ENCODE results near the gene PDYN.

Gene PDYN

DNA sequence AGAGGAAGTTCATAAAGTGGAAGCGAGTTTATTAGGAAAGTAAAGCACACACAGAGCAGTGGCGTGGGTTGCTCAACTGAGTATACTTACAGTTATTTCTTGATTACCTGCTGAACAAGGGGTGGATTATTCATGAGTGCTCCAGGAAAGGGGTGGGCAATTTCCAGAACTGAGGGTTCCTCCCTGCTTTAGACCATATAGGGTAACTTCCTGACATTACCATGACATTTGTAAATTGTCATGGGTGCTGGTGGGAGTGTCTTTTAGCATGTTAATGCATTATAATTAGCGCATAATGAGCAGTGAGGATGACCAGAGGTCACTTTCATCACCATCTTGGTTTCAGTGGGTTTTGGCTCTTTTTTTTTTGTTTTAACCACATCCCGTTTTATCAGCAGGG, 29.8 kb downstream of the PDYN start:
- H3K79me2 ChIP-seq (ENCODE audit: insufficient read depth, low read depth): no peaks in the 10 kb centered on the region
- TF ChIP-seq, protein P1, sequence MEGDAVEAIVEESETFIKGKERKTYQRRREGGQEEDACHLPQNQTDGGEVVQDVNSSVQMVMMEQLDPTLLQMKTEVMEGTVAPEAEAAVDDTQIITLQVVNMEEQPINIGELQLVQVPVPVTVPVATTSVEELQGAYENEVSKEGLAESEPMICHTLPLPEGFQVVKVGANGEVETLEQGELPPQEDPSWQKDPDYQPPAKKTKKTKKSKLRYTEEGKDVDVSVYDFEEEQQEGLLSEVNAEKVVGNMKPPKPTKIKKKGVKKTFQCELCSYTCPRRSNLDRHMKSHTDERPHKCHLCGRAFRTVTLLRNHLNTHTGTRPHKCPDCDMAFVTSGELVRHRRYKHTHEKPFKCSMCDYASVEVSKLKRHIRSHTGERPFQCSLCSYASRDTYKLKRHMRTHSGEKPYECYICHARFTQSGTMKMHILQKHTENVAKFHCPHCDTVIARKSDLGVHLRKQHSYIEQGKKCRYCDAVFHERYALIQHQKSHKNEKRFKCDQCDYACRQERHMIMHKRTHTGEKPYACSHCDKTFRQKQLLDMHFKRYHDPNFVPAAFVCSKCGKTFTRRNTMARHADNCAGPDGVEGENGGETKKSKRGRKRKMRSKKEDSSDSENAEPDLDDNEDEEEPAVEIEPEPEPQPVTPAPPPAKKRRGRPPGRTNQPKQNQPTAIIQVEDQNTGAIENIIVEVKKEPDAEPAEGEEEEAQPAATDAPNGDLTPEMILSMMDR (conservative IDR thresholded peaks at IDR 0.05; ENCODE audit: low read depth, low read length): no peak
- no peak overlapping the region for H3K4me2 ChIP-seq
- no peak overlapping the region for H2AFZ ChIP-seq (ENCODE audit: low read depth)
- no peaks in the 10 kb centered on the region for H3K4me1 ChIP-seq (ENCODE audit: low read depth, poor library complexity, severe bottlenecking)
- no peaks in the 10 kb centered on the region for H3K27me3 ChIP-seq (ENCODE audit: insufficient read depth, low read depth)
- H3K36me3 ChIP-seq (ENCODE audit: insufficient read depth): no peaks in the 10 kb centered on the region
- no peak overlapping the region for H3K27ac ChIP-seq
- no peak overlapping the region for H3K9ac ChIP-seq
- H3K4me3 ChIP-seq (IDR thresholded peaks at IDR 0.05; ENCODE audit: insufficient read depth, low read depth, low read length): no peak overlapping the region
- no peaks in the 10 kb centered on the region for H4K20me1 ChIP-seq (ENCODE audit: insufficient read depth)

DNA sequence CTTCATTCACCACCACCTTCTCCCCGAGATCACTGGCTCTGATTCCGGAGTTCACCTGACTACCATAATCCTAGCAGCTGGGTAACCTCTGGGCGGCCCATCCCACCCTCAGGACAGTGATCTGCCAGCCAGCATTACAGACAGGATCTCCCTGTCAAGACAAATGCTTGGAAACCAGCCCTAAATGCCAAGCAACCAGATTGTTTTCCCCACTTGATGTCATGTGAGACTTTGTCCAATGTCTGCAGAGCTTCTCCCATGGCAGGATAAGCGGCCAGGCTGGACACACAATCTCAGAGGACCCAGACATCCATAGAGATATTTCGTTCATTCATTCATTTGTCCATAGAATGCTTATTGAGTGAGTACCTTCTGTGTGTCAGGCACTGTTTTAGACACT, 32.5 kb downstream of the PDYN start:
- no peak overlapping the region for H3K27ac ChIP-seq
- H3K9ac ChIP-seq: no peak overlapping the region
- H3K79me2 ChIP-seq (ENCODE audit: insufficient read depth, low read depth): no peaks in the 10 kb centered on the region
- H3K36me3 ChIP-seq (ENCODE audit: insufficient read depth): no peaks in the 10 kb centered on the region
- H3K4me2 ChIP-seq: no peak overlapping the region
- no peak overlapping the region for H3K4me3 ChIP-seq (IDR thresholded peaks at IDR 0.05; ENCODE audit: insufficient read depth, low read depth, low read length)
- H4K20me1 ChIP-seq (ENCODE audit: insufficient read depth): no peaks in the 10 kb centered on the region
- H3K4me1 ChIP-seq (ENCODE audit: low read depth, poor library complexity, severe bottlenecking): no peaks in the 10 kb centered on the region
- H3K27me3 ChIP-seq (ENCODE audit: insufficient read depth, low read depth): no peaks in the 10 kb centered on the region
- TF ChIP-seq, protein P1 (conservative IDR thresholded peaks at IDR 0.05; ENCODE audit: low read depth, low read length): no peak
- no peak overlapping the region for H2AFZ ChIP-seq (ENCODE audit: low read depth)

DNA sequence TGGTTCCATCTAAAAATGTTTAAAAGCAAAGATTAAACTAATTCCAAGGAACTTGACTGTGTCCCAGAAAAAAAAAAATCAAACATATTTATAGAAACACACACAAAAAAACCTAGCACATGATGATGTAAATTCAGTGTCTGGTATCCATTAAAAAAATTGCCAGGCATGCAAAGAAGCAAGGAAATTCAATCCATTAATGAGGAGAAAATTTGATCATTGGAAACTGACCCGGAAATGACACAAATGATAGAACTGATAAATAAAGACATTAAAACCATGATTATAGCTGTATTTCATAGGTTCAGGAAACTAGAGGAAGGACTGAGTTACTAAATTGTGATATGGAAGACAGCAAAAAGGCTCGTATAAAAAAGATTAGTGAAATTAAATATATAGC, 34.7 kb downstream of the PDYN start:
- TF ChIP-seq, protein P1 (conservative IDR thresholded peaks at IDR 0.05; ENCODE audit: low read depth, low read length): no peak
- no peak overlapping the region for H3K27ac ChIP-seq
- no peaks in the 10 kb centered on the region for H4K20me1 ChIP-seq (ENCODE audit: insufficient read depth)
- no peaks in the 10 kb centered on the region for H3K79me2 ChIP-seq (ENCODE audit: insufficient read depth, low read depth)
- no peaks in the 10 kb centered on the region for H3K4me1 ChIP-seq (ENCODE audit: low read depth, poor library complexity, severe bottlenecking)
- no peak overlapping the region for H2AFZ ChIP-seq (ENCODE audit: low read depth)
- no peak overlapping the region for H3K4me3 ChIP-seq (IDR thresholded peaks at IDR 0.05; ENCODE audit: insufficient read depth, low read depth, low read length)
- no peaks in the 10 kb centered on the region for H3K36me3 ChIP-seq (ENCODE audit: insufficient read depth)
- no peaks in the 10 kb centered on the region for H3K27me3 ChIP-seq (ENCODE audit: insufficient read depth, low read depth)
- no peak overlapping the region for H3K4me2 ChIP-seq
- no peak overlapping the region for H3K9ac ChIP-seq

DNA sequence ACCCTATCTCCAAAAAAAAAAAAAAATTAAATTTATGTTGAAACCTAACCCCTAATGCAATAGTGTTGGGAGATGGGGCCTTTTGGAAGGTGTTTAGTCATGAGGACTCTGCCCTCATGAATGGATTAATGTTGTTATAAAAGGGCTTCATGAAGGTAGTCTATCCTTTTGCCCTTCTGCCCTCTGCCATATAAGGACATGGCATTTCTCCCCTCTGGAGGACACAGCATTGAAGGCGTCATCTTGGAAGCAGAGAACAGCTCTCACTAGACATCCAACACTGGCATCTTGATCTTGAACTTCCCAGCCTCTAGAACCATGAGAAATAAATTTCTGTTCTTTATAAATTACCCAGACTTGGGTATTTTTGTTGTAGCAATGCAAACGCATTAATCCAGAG, 35.4 kb downstream of the PDYN start:
- Histone ChIP-seq H3K79me2 (ENCODE audit: insufficient read depth, low read depth) (no peaks in the 10 kb centered on the region), H2AFZ (ENCODE audit: low read depth) (no peak overlapping the region), H3K27me3 (ENCODE audit: insufficient read depth, low read depth) (no peaks in the 10 kb centered on the region), H3K4me3 (IDR thresholded peaks at IDR 0.05; ENCODE audit: insufficient read depth, low read depth, low read length) (no peak overlapping the region), H3K9ac (no peak overlapping the region), H3K4me1 (ENCODE audit: low read depth, poor library complexity, severe bottlenecking) (no peaks in the 10 kb centered on the region), H3K27ac (no peak overlapping the region), H3K4me2 (no peak overlapping the region), H3K36me3 (ENCODE audit: insufficient read depth) (no peaks in the 10 kb centered on the region), H4K20me1 (ENCODE audit: insufficient read depth) (no peaks in the 10 kb centered on the region)
- TF ChIP-seq, protein P1 (conservative IDR thresholded peaks at IDR 0.05; ENCODE audit: low read depth, low read length): no peak

- Histone ChIP-seq H3K79me2 (ENCODE audit: insufficient read depth, low read depth) (no peaks in the 10 kb centered on the region), H3K4me1 (ENCODE audit: low read depth, poor library complexity, severe bottlenecking) (no peaks in the 10 kb centered on the region), H4K20me1 (ENCODE audit: insufficient read depth) (no peaks in the 10 kb centered on the region), H2AFZ (ENCODE audit: low read depth) (no peak overlapping the region), H3K4me3 (IDR thresholded peaks at IDR 0.05; ENCODE audit: insufficient read depth, low read depth, low read length) (no peak overlapping the region), H3K27ac (no peak overlapping the region), H3K4me2 (no peak overlapping the region), H3K9ac (no peak overlapping the region), H3K36me3 (ENCODE audit: insufficient read depth) (no peaks in the 10 kb centered on the region), H3K27me3 (ENCODE audit: insufficient read depth, low read depth) (no peaks in the 10 kb centered on the region)
- TF ChIP-seq, protein P1 (conservative IDR thresholded peaks at IDR 0.05; ENCODE audit: low read depth, low read length): no peak
These were observed 38.6 kb downstream of the PDYN start for GRCh38 chr20:1955217-1955616.
